KG1 (cell line): ENCODE results near the gene C21orf58.

Experiments
- DNase-seq: peaks from one replicate; lab custom pipeline; 2025; lab: John Stamatoyannopoulos, UW

C21orf58 gene

DNA sequence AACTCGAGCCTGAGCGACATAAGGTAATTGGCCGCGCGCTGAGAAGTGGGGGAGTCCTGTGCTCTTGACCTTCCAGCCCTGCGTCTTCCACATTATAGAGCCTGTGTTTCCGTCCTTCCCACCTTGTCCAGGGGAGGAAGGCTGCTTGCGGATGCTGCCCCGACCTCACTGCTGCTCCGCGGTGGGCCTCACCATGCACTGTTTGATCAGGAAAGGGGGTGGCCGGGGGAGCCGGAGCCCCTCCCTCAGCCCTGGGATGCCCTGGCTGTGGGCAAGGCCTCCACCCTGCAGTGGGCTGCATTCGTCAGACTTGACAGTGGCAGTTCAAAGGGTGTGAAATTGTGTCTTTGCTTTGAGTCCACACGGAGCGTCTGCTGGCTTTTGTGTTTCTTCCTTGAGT, 30.4 kb upstream of the C21orf58 start:
- no peak for DNase-seq

DNA sequence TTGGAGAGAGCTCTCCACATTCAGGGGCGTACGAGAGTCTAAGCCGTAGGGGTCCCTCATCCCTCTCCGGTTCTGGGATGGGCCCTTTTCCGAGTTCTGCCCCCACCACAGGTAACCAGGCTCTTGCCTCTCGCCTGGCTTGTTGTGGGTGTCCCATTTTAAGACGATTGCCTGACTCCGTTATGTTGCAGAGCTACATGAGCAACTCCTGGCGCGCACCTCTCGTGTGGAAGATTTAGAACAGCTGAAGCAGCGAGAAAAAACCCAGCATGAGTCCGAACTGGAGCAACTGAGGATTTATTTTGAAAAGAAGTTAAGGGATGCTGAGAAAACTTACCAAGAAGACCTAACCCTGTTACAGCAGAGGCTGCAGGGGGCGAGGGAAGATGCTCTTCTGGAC, 29.2 kb upstream of the C21orf58 start:
- no peak for DNase-seq

DNA sequence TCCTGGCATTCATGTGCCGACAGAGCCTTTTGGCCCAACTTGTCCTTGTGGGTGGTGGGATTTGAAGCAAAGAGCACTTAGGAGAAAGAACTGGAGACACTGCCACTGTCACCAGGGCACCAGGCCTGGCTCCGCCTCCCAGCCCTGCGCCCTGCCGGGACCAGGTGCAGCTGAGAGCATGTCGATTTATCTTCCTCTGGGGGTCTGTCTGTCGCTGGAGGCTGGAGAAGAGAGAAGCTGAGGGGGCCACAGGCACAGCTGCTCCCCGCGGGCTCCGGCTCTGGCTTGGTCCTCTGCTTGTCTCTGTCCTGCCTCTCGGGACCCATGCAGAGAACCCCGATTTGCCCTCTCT, 28.5 kb upstream of the C21orf58 start:
- DNase-seq, result no peak

DNA sequence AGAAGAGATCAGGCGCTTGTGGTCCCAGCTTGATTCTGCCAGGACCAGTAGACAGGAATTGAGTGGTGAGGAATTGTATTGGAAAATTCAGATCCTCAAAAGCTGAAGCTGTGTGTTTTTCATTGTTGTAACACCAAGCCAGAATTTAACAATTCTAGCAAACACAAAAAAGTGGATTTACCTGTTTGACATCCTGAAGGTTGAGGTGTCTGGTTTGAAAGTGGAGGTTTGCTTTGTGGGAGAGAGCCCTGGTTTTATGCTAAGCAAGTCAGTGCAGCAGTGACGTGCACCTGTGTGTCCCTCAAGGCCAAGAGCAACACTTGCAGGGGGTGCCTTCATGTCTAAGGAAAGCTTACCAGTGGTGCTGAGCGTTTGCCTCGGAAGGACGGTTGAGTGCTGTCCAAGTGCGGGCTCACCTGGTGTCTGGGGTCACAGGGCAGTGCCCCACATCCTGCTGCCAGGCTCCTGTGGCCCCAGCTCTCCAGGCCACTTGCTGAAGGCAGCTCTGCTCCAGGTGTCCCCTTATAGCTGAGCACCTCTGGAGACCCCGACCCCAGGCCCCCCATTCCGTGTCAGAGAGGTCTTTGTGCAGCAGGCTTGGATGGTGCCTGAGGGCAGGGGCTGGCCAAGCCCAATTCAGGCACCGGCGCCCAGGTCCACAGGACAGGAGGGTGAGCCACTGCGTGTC, 27.9 kb upstream of the C21orf58 start:
- DNase-seq, result no peak

DNA sequence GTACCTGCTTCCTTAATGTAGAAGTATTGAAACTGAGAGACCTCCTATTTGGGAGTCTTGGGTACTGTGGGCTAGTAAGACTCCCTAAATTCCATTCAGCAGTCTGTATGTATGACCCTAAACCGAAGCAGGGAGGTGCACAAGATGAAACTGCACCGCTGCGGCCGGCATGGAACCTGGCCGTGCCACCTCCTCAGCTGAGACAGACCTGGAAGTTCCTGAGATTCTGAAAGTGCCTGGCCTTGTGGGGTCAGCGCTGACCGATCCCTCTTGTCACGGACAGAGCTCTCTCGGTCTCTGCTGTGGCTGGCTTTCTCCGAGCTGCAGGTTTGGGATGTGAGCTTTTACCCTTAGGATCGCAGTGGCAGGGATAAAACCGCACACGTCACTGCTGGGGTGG, 27.3 kb upstream of the C21orf58 start:
- no peak for DNase-seq

DNA sequence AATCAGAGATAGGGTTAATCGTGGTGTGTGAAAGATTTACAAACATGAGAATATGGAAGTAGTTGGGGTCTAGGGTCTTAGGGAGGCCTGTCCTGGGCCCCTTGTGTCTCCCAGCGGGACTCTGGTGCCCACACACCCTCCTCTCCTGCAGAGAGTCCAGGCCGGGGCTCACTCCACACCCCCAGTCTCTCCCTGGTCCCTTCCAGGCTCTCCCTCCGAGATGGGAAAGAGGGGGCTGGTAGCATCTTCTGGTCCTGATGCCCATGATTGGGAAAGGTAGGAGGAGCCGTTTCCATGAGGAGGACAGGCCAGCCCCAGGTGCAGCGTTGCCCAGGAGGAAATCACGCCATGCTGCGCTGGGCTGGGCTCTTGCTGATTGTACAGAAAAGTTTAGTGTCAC, 26.9 kb upstream of the C21orf58 start:
- no peak for DNase-seq

DNA sequence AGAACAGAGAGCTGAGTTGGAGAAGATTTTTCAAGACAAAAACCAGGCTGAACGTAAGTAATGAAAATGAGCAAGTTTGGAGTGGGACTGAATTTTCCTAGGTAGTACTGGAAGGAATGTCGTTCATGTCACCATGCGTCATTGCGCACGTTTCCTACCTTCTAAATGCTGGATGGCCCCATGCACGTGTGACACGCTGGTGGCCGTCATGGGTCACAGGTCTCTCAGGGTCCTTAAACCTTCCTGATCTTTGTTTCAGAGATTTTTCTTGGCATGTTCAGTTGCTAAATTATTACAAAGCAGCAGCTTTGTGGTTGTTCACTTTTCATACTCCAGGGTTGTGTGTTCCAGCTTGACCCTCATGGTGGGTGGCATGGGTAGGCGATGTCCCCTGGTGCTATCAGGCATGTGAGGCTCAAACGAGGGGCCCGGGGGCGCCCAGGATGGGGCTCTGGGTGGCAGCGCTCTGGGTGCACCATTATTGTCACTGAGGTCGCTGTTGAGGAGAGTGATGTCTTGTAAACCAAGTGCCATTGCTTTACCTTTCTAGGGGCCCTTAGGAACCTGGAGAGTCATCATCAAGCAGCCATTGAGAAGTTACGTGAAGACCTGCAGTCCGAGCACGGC, 25.6 kb upstream of the C21orf58 start:
- DNase-seq, result no peak

DNA sequence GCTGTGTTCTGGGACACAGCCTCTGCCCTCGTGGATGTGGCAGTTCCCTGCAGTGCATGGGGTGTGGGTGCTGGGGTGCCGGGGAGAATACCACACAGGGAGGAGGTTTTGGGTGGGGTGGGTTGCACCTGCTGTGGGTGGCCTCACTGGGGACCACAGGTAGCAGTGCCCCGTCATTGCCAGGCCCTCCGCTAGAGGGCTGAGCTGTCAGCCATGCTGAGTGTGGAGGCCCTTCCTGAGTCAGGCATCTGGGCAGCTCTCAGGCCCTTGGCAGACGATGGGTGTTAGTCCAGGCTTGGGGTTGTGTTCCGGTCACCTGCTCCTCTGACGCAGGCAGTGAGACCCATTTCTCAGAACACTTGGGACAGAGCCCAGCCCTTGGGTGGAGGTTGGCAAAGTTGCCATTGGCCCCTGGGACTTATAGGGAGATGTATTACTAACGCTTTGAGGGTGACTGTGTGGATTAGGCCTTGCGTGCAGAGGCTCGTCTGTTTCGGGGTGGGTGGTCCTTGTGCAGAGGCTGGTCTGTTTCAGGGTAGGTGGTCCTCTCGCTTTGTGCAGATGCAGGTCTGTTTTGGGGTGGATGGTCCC, 24.2 kb upstream of the C21orf58 start:
- no peak for DNase-seq

DNA sequence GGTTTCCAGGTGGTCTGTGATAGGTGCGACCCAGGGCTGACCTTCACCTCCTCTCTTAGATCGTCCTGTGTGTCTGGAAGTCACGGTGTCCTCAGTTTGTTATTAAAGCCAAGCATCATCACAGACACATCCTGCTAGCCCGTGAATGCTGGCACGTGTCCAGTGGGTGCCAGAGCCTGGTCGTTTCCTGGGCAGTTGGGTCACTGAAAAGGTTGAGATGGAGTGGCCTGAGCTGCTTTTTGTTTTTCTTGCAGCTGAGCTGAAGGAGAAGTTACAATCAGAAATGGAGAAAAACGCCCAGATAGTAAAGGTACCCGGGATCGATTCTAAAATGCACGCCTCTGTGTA, 23.5 kb upstream of the C21orf58 start:
- no peak for DNase-seq

DNA sequence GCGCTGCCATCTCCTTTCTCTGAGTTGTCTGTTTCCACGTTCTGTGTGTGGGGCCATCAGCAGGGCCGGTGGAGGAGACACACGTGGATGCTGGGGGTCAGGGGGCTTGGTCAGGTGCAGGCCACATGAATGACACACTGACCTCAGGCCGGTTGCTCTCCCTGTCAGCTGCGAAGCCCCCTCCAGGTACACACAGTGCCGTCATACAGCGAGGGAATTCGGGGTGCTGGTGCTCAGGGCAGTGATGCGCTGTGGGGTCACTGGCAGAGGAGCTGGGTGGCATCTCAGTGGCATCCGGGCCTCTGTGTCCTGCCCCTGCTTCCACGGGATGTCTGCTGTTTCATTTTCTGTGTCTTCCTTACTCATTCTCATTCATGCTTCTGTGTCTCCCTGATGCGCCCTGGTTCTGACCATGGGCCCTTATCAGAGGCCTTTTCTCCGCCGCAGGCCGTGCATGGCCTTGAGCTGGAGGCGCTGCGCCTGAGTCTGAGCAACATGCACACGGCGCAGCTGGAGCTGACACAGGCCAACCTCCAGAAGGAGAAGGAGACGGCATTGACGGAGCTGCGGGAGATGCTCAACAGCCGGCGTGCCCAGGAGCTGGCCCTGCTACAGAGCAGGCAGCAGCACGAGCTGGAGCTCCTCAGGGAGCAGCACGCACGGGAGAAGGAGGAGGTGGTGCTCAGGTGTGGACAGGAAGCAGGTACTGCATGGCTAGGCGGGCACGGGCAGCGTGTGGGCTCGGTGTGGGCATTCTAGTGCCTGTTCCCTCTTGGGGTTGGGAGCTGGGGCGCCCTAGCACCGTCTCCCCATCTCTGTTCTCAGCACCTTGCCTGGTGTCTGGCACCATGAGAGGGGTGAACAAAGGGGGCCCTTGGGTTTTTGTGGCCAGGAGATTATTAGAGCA, 22.9 kb upstream of the C21orf58 start:
- no peak for DNase-seq

DNA sequence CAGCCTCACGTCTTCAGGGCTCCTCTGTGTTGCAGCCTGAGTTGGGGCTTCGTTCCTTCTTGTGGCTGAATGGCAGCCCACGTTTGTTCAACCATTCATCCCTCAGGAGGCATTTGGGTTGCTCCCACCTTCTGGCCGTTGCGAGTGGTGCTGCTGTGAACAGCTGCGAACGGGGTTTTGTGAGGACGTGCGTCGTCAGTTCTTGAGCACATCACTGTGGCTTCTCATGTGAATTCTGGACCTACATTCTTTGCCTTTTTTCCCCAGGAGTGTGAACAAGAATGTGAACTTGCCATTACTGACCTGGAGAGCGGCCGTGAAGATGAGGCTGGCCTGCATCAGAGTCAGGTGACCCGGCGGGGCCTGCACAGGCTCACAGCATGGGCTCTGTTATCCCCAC, 22.2 kb upstream of the C21orf58 start:
- DNase-seq, result no peak

DNA sequence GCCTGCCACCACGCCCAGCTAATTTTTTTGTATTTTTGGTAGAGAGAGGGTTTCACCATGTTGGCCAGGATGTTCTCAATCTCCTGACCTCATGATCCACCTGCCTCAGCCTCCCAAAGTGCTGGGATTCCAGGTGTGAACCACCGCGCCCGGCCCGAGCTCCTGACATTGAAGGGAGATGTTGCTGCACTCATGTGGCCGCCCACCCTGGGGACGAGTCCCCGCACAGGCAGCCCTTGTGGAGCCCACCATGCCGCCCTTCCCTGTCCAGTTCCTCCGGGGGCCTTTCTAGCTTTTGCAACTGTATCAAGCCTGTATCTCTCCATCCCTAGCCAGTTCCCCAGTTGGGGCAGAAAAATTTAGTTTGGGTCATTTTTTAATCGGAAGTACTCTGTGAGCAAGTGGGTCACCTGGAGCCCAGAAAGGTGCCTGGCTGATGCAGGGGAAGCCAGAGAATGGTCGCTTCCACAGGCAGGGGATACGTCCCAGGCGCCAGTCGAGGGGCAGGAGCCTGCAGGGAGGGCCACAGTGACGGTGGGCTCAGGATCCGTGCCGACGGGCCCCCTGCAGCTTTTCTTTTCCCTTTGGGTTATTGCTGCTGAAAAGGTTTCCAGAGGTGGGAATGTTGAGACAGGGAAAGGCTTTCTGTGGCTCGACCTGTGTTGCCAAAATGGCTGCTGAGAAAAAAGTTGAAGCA, 20.7 kb upstream of the C21orf58 start:
- no peak for DNase-seq

DNA sequence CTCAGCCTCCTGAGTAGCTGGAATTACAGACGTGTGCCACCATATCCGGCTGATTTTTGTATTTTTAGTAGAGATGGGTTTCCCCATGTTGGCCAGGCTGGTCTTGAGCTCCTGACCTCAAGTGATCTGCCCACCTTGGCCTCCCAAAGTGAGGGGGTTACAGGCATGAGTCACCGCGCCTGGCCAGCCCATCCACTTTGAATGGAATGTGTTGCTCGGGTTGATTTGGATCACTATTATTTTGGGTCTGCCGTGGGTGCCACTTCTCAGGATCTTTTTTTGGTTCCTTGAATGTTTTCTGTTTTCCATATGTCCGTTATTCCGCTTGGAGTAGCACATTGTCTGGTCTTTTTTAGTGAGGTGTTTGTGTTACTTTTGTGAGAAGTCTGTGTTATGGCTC, 17.3 kb upstream of the C21orf58 start:
- DNase-seq, result no peak

DNA sequence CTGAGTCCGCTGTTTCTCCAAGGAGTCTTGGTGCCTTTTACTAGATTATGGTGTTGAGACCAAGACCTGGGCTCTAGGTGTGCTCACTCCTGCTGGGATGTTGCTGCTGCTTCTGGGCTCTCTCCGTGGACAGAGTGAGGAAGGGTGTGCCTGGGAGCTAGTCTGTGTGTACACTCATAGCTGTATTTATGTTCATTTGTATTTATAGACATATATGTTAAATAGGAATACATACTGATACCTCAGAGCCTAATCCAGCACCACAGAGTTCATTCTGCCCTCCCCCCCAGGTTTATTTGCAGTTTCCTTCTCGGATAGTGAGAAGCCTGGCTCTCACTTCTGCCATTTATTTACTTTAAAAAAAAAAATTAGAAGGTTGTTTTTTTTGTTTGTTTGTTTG, 12.9 kb upstream of the C21orf58 start:
- DNase-seq, result no peak

DNA sequence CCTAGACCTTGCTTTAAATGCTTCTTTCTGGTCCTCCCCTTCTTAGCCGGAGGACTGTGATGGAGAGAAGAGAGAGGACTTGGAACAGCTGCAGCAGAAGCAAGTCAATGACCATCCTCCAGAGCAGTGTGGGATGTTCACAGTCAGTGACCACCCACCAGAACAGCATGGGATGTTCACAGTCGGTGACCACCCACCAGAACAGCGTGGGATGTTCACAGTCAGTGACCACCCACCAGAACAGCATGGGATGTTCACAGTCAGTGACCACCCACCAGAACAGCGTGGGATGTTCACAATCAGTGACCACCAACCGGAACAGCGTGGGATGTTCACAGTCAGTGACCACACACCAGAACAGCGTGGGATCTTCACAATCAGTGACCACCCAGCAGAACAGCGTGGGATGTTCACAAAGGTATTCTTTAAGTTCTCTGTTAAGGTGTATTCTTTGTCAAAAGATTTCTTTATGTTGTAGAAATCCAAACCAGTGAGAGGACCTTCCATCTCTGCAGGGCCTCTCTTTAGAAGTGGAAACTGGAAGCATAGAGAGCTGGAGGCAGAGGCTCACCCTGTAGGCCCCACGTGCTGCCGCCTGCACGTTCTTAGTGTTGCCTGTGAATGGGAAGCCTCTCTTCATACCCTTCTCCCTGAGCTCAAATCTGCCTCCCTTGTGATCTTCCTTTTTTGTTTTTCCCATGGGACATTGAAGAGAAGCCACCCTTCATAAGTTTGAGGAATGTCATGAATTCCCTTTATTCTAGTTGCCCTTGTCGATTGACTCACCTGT, 10.9 kb upstream of the C21orf58 start:
- no peak for DNase-seq

DNA sequence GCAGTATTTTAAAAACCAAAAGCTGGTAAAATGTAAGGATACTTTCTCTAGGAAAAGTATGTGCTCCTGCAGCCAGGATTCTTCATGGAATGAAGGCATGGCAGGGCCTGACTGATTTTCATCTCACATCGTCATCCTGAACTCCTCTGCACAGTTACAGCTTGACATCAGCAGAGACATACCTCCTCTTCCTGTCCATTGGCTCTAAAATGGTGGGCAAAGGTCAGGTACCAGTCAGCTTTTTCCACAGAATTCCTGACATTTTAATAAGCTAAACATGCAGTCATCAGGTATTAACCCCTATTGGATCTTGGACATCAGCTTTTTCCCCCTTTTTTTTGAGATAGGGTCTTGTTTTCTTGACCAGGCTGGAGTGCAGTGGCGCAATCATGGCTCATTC, 6.1 kb upstream of the C21orf58 start:
- DNase-seq, result no peak

DNA sequence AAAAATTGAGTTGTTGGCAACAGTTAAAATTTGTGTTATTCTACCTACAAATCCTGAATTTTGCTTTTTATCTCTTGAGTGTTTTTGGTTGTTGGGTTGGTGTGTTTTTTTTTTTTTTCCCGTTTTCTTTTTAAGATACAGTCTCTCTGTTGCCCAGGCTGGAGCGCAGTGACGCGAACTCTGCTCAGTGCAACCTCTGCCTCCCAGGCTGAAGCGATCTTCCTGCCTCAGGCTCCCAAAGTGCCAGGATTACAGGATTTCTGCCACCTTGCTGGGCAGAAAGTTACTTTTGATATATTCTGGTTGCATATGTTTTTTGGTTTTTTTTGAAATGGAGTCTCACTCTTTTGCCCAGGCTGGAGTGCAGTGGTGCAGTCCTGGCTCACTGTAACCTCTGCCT, 4.5 kb upstream of the C21orf58 start:
- DNase-seq, result no peak

DNA sequence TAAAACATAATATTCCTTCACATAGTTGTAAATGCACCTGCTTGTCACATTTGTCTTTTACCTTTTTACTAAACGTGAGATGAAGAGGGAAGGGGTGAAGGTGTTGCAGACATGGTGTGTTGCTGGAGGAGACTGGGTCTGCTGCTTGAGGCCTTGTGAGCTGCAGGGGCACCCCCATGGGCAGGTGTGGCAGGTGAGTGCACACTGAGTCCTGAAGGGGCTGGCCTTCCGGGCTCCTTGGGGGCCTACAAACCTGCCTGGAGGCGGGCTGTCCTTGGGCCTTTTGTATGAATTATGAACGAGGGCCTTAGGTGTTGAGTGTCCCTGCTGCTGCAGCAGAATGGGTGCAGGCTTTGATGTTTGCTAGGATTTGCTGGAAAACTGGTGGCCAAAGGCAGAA, 4.0 kb upstream of the C21orf58 start:
- no peak for DNase-seq

DNA sequence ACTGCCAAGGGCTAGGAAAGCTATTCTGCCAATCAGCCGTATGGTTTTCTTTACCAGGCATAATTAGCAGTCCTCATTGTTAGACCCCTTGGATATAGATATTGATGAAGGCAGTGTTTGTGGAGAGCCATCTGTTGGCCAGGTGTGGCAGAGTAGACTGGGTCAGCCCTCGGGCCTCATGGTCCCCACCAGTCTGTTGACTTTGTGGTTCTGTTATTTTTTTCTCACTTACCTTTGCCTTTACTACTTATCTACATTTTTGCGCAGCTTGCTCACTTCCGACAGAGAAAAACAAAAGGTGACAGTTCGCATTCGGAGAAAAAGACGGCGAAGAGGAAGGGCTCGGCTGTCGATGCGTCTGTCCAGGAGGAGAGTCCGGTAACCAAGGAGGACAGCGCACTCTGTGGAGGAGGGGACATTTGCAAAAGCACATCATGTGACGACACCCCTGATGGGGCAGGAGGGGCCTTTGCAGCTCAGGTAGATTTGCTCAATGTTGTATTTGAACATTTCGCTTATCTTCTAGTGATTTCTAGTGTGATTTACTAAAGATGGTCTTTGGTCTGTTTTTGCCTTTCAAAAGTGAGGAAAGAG, 2.5 kb upstream of the C21orf58 start:
- DNase-seq, result no peak

DNA sequence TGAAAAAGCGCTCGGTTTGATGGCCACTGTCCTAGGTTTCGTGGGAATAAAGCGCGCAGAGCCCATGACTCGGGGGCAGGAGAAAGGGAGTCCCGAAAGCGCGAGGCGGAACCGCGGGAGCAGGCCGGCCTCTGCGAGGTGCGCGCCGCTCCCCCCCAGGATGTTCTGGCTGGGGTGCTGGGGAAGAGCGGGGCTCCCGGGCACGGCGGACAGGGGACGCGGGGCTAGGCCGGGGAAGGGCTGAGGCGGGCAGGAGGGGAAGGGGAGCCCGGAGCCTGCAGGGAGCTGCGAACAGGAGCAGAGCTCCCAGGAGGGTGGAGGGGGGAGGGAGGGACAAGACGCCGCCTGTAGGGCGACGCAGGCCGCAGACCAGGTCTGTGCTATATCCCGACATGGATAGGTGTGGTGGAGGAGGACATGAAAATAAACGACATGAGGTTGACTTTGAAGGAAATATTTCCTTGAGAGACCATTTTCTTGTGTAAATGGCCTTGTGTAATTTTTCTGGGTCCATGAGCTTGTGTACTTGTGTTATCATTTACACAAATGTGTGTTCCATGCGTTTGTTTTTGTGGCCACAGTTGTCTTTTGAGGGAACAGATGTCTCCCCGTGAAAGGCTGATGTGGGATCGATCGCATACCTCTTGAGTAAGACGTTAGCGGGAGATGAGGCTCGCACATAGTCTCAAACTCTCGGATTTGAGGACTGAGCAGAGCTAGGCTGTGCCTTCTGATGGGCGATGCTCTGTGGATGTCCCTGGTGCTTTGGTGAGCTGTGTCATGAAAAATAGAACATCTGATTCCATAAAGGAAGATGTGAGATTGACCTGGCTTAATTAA, 1.6 kb upstream of the C21orf58 start:
- DNase-seq, result no peak
